ENCODE results near the gene GNB3.

GRCh38 chr12:6833189-6833890, 7.4 kb upstream of the GNB3 start:
- TF ChIP-seq CTCF (conservative IDR thresholded peaks at IDR 0.05; ENCODE audit: low read depth, low read length) (no peak), POLR2A (IDR thresholded peaks at IDR 0.05; ENCODE audit: low read depth, low read length) (no peak), RAD21 (IDR thresholded peaks at IDR 0.05; ENCODE audit: low read length) (no peak), MAFK (IDR thresholded peaks at IDR 0.05; ENCODE audit: low read depth, low read length) (no peak), ELK1 (IDR thresholded peaks at IDR 0.05; ENCODE audit: borderline replicate concordance, low read depth, low read length) (no peak), CEBPB (IDR thresholded peaks at IDR 0.05; ENCODE audit: low read depth, low read length) (no peak), USF2 (IDR thresholded peaks at IDR 0.05; ENCODE audit: low read depth, low read length) (no peak), RFX5 (IDR thresholded peaks at IDR 0.05; ENCODE audit: low read depth, low read length) (no peak)
